ENCODE data around the gene ANO5. TPM values are rescaled to one million over a fixed set of nuclear protein-coding genes. Genes with fewer than 3 reads are reported as not detected.

The ANO5 gene
- total and polyA plus RNA-seq, 2 of the 8 experiments (the other 6 are each of a cell fraction or from before 2014, with no cell fraction given) = 2.6 to 5.0 TPM

DNA sequence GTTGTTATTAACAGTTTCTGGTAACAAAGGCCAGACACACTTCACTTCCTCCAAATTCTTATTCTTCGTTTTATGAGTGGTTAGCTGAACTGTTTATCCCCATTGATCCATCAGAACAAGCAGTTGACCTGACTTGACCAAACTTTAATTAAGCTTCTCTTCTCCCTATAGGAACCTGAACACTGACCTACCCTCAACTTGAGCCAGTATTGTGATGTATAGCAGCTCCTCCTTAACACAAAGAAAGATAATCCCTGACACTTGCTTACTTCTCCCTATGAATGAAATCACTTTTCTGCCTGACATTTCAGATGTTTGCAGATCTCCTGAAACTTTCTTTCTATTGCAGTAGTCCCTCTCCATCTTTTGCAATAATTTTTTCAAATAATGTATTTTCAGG, 41.9 kb downstream of the ANO5 start (continued):
- TF ChIP-seq, protein P1, sequence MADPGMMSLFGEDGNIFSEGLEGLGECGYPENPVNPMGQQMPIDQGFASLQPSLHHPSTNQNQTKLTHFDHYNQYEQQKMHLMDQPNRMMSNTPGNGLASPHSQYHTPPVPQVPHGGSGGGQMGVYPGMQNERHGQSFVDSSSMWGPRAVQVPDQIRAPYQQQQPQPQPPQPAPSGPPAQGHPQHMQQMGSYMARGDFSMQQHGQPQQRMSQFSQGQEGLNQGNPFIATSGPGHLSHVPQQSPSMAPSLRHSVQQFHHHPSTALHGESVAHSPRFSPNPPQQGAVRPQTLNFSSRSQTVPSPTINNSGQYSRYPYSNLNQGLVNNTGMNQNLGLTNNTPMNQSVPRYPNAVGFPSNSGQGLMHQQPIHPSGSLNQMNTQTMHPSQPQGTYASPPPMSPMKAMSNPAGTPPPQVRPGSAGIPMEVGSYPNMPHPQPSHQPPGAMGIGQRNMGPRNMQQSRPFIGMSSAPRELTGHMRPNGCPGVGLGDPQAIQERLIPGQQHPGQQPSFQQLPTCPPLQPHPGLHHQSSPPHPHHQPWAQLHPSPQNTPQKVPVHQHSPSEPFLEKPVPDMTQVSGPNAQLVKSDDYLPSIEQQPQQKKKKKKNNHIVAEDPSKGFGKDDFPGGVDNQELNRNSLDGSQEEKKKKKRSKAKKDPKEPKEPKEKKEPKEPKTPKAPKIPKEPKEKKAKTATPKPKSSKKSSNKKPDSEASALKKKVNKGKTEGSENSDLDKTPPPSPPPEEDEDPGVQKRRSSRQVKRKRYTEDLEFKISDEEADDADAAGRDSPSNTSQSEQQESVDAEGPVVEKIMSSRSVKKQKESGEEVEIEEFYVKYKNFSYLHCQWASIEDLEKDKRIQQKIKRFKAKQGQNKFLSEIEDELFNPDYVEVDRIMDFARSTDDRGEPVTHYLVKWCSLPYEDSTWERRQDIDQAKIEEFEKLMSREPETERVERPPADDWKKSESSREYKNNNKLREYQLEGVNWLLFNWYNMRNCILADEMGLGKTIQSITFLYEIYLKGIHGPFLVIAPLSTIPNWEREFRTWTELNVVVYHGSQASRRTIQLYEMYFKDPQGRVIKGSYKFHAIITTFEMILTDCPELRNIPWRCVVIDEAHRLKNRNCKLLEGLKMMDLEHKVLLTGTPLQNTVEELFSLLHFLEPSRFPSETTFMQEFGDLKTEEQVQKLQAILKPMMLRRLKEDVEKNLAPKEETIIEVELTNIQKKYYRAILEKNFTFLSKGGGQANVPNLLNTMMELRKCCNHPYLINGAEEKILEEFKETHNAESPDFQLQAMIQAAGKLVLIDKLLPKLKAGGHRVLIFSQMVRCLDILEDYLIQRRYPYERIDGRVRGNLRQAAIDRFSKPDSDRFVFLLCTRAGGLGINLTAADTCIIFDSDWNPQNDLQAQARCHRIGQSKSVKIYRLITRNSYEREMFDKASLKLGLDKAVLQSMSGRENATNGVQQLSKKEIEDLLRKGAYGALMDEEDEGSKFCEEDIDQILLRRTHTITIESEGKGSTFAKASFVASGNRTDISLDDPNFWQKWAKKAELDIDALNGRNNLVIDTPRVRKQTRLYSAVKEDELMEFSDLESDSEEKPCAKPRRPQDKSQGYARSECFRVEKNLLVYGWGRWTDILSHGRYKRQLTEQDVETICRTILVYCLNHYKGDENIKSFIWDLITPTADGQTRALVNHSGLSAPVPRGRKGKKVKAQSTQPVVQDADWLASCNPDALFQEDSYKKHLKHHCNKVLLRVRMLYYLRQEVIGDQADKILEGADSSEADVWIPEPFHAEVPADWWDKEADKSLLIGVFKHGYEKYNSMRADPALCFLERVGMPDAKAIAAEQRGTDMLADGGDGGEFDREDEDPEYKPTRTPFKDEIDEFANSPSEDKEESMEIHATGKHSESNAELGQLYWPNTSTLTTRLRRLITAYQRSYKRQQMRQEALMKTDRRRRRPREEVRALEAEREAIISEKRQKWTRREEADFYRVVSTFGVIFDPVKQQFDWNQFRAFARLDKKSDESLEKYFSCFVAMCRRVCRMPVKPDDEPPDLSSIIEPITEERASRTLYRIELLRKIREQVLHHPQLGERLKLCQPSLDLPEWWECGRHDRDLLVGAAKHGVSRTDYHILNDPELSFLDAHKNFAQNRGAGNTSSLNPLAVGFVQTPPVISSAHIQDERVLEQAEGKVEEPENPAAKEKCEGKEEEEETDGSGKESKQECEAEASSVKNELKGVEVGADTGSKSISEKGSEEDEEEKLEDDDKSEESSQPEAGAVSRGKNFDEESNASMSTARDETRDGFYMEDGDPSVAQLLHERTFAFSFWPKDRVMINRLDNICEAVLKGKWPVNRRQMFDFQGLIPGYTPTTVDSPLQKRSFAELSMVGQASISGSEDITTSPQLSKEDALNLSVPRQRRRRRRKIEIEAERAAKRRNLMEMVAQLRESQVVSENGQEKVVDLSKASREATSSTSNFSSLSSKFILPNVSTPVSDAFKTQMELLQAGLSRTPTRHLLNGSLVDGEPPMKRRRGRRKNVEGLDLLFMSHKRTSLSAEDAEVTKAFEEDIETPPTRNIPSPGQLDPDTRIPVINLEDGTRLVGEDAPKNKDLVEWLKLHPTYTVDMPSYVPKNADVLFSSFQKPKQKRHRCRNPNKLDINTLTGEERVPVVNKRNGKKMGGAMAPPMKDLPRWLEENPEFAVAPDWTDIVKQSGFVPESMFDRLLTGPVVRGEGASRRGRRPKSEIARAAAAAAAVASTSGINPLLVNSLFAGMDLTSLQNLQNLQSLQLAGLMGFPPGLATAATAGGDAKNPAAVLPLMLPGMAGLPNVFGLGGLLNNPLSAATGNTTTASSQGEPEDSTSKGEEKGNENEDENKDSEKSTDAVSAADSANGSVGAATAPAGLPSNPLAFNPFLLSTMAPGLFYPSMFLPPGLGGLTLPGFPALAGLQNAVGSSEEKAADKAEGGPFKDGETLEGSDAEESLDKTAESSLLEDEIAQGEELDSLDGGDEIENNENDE (IDR thresholded peaks at IDR 0.05; ENCODE audit: insufficient replicate concordance, low read length) = peak; percentile 85
- TF ChIP-seq BCL11A (IDR thresholded peaks at IDR 0.05; ENCODE audit: low read depth in 2 of 2, low read length in 2 of 2) (peak in 1 of 2 experiments; percentile 3), CREB1 (IDR thresholded peaks at IDR 0.05) (no peak), POU5F1 (IDR thresholded peaks at IDR 0.05; ENCODE audit: low read depth, low read length) (0 out of 2 replicates have a peak, but pooled peaks have one; percentile 53), NANOG (IDR thresholded peaks at IDR 0.05; ENCODE audit: insufficient read depth, low read depth, low read length, poor library complexity, severe bottlenecking) (peak; percentile 80), FOSL1 (IDR thresholded peaks at IDR 0.05; ENCODE audit: insufficient read depth, low read depth, low read length) (no peak), RAD21 (IDR thresholded peaks at IDR 0.05 in 1 of 2, conservative IDR thresholded peaks at IDR 0.05 in 1 of 2; ENCODE audit: low read depth in 2 of 2, low read length in 2 of 2) (no peak)

Measured in H1 (cell line).